Measurements from ENCODE around the gene AP4E1. TPM values are rescaled to one million over a fixed set of nuclear protein-coding genes. Genes with fewer than 3 reads are reported as not detected.

The AP4E1 gene
- total RNA-seq, 2 experiments from 2014 or later = 7.6 to 14.8 TPM

- H3K27ac ChIP-seq (ENCODE audit: low read depth, low read length, poor library complexity, severe bottlenecking) = no peak overlapping the region
- H3K36me3 ChIP-seq (ENCODE audit: insufficient read depth, low read length) = peaks cover 47% of the 10 kb centered on the region
- no peaks in the 10 kb centered on the region for H3K9me2 ChIP-seq (ENCODE audit: insufficient read depth, low read length)
- no TSS peak for BruUV-seq (replicated peaks)
- intact Hi-C loops (cut with micrococcal nuclease; ENCODE audit: unreplicated experiment) = no loop called here
- no peak for TF ChIP-seq CTCF (conservative IDR thresholded peaks at IDR 0.05; ENCODE audit: low read length)
- TF ChIP-seq EZH2phosphoT487 (IDR thresholded peaks at IDR 0.05; ENCODE audit: borderline replicate concordance, low read depth, low read length) = no peak
- no peaks in the 10 kb centered on the region for H3K79me2 ChIP-seq (ENCODE audit: insufficient read depth, low read depth, low read length)
- H3K4me3 ChIP-seq (ENCODE audit: low read depth, low read length, poor library complexity, severe bottlenecking) = no peak overlapping the region
- no peak for DNase-seq (ENCODE audit: low spot score)
- no peaks in the 10 kb centered on the region for H3K4me1 ChIP-seq (ENCODE audit: insufficient read depth, low read length, poor library complexity, severe bottlenecking)
- CTCF ChIA-PET (ENCODE audit: unreplicated experiment) = no interaction called here
- POLR2A ChIA-PET = no interaction called here
- no peaks in the 10 kb centered on the region for H3K9me3 ChIP-seq (ENCODE audit: low read length)
- H3K4me2 ChIP-seq (ENCODE audit: low read length) = no peak overlapping the region
- H4K20me1 ChIP-seq (ENCODE audit: insufficient read depth, low read length) = no peaks in the 10 kb centered on the region
- H2AFZ ChIP-seq (ENCODE audit: low read length) = no peak overlapping the region
Observed at GRCh38 chr15:50933341-50933740, 24.9 kb downstream of the AP4E1 start.

- intact Hi-C loops (cut with micrococcal nuclease; ENCODE audit: unreplicated experiment) = no loop called here
- CTCF ChIA-PET (ENCODE audit: unreplicated experiment) = no interaction called here
- Histone ChIP-seq H3K4me2 (ENCODE audit: low read length) (no peak overlapping the region), H3K4me1 (ENCODE audit: insufficient read depth, low read length, poor library complexity, severe bottlenecking) (no peaks in the 10 kb centered on the region), H2AFZ (ENCODE audit: low read length) (no peak overlapping the region), H3K9me2 (ENCODE audit: insufficient read depth, low read length) (peaks cover 4% of the 10 kb centered on the region; the same call in 1 of the 2 replicates), H3K79me2 (ENCODE audit: insufficient read depth, low read depth, low read length) (no peaks in the 10 kb centered on the region), H4K20me1 (ENCODE audit: insufficient read depth, low read length) (no peaks in the 10 kb centered on the region), H3K27ac (ENCODE audit: low read depth, low read length, poor library complexity, severe bottlenecking) (no peak overlapping the region), H3K9me3 (ENCODE audit: low read length) (no peaks in the 10 kb centered on the region), H3K36me3 (ENCODE audit: insufficient read depth, low read length) (peaks cover 30% of the 10 kb centered on the region), H3K4me3 (ENCODE audit: low read depth, low read length, poor library complexity, severe bottlenecking) (no peak overlapping the region)
- TF ChIP-seq EZH2phosphoT487 (IDR thresholded peaks at IDR 0.05; ENCODE audit: borderline replicate concordance, low read depth, low read length) = no peak
- no TSS peak for BruUV-seq (replicated peaks)
- POLR2A ChIA-PET = no interaction called here
- no peak for DNase-seq (ENCODE audit: low spot score)
Observed at GRCh38 chr15:50938525-50938924, 30.0 kb downstream of the AP4E1 start.

- POLR2A ChIA-PET = interaction anchor here (0.7 to 1.0 kb wide), 2 partner anchors 28 to 61 kb away, joined by 3 read pairs; no protein-coding TSS in a partner anchor
- Histone ChIP-seq H3K4me3 (ENCODE audit: low read depth, low read length, poor library complexity, severe bottlenecking) (no peak overlapping the region), H3K4me2 (ENCODE audit: low read length) (no peak overlapping the region), H3K9me3 (ENCODE audit: low read length) (no peaks in the 10 kb centered on the region), H3K27ac (ENCODE audit: low read depth, low read length, poor library complexity, severe bottlenecking) (no peak overlapping the region), H3K4me1 (ENCODE audit: insufficient read depth, low read length, poor library complexity, severe bottlenecking) (no peaks in the 10 kb centered on the region), H3K9me2 (ENCODE audit: insufficient read depth, low read length) (peaks cover 4% of the 10 kb centered on the region; the same call in 1 of the 2 replicates), H3K79me2 (ENCODE audit: insufficient read depth, low read depth, low read length) (no peaks in the 10 kb centered on the region), H2AFZ (ENCODE audit: low read length) (no peak overlapping the region), H4K20me1 (ENCODE audit: insufficient read depth, low read length) (no peaks in the 10 kb centered on the region), H3K36me3 (ENCODE audit: insufficient read depth, low read length) (peaks cover 41% of the 10 kb centered on the region)
- intact Hi-C loops (cut with micrococcal nuclease; ENCODE audit: unreplicated experiment) = no loop called here
- BruUV-seq (replicated peaks) = no TSS peak
- DNase-seq (ENCODE audit: low spot score) = no peak
- CTCF ChIA-PET (ENCODE audit: unreplicated experiment) = no interaction called here
- no peak for TF ChIP-seq EZH2phosphoT487 (IDR thresholded peaks at IDR 0.05; ENCODE audit: borderline replicate concordance, low read depth, low read length)
- TF ChIP-seq CTCF (conservative IDR thresholded peaks at IDR 0.05; ENCODE audit: low read length) = no peak
Observed at GRCh38 chr15:50939911-50940310, 31.4 kb downstream of the AP4E1 start.

Data from OCI-LY7 (cell line).